K562 (cell line): ENCODE measurements around the gene VARS1. TPM values are rescaled to one million over a fixed set of nuclear protein-coding genes. Genes with fewer than 3 reads are reported as not detected.

Experiments used
- ADNP ChIP-seq: fragments of 200-800 bp; sonication (Bioruptor generic); IDR thresholded peaks from 2 replicates; pipeline ENCODE4 v1.6.1; 2016; ENCODE audit warnings: missing genetic modification characterization, missing compliant biosample characterization
- CCNT2 ChIP-seq: IDR thresholded peaks from 2 replicates; pipeline ENCODE4 v1.6.1; 2011; ENCODE audit warnings: borderline replicate concordance, low read depth, mild to moderate bottlenecking, moderate library complexity, mixed read lengths, low read length; ENCODE audit not compliant: insufficient read length; ENCODE audit errors: extremely low read depth
- CREB1 ChIP-seq, 2 experiments: sonication (generic) in 1 of 2; formaldehyde crosslinking in 1 of 2; IDR thresholded peaks; 2 replicates each; pipeline versions ENCODE4 v1.6.1 to v1.8.0; 2012 to 2022; ENCODE audit warnings: inconsistent platforms in 1 of 2, mild to moderate bottlenecking in 1 of 2, missing genetic modification reagents in 1 of 2, moderate library complexity in 1 of 2
- DACH1 ChIP-seq: fragments of 450-650 bp; IDR thresholded peaks from 2 replicates; pipeline ENCODE4 v1.6.1; 2018; ENCODE audit not compliant: partially characterized antibody
- E2F1 ChIP-seq: sonication (generic); formaldehyde crosslinking; IDR thresholded peaks from 2 replicates; pipeline ENCODE4 v1.8.1; 2023; ENCODE audit warnings: mild to moderate bottlenecking, missing genetic modification reagents, moderate library complexity
- FOXA3 ChIP-seq, 2 experiments: fragments of 450-650 bp in 1 of 2; sonication (generic) in 1 of 2; formaldehyde crosslinking; IDR thresholded peaks in 1 of 2; conservative IDR thresholded peaks in 1 of 2; 2 replicates each; pipeline versions ENCODE4 v1.4.0 to v1.8.0; 2020 to 2022; ENCODE audit warnings: mild to moderate bottlenecking in 2 of 2, missing genetic modification reagents in 1 of 2
- HDAC3 ChIP-seq: fragments of 450-650 bp; IDR thresholded peaks from 2 replicates; pipeline ENCODE4 v1.6.1; 2018; ENCODE audit warnings: borderline replicate concordance, mild to moderate bottlenecking, moderate library complexity; ENCODE audit not compliant: partially characterized antibody
- HIVEP1 ChIP-seq: fragments of 250-450 bp; sonication (Bioruptor Pico); IDR thresholded peaks from 2 replicates; pipeline ENCODE4 v1.4.0; 2020; ENCODE audit warnings: mild to moderate bottlenecking
- ILK ChIP-seq: fragments of 450-650 bp; IDR thresholded peaks from 2 replicates; pipeline ENCODE4 v1.6.1; 2016; ENCODE audit warnings: missing genetic modification characterization, low read depth, mild to moderate bottlenecking, missing compliant biosample characterization, moderate library complexity, borderline replicate concordance
- JUNB ChIP-seq: fragments of 450-650 bp; formaldehyde crosslinking; conservative IDR thresholded peaks from 2 replicates; pipeline ENCODE4 v1.4.0; 2020; ENCODE audit warnings: mild to moderate bottlenecking
- MBD2 ChIP-seq: sonication (generic); IDR thresholded peaks from 2 replicates; pipeline ENCODE4 v1.6.1; 2016; ENCODE audit warnings: low read depth, borderline replicate concordance
- MCM5 ChIP-seq: fragments of 450-650 bp; IDR thresholded peaks from 2 replicates; pipeline ENCODE4 v1.6.1; 2016; ENCODE audit warnings: low read depth
- MTA1 ChIP-seq: fragments of 450-650 bp; IDR thresholded peaks from 2 replicates; pipeline ENCODE4 v1.6.1; 2017; ENCODE audit warnings: borderline replicate concordance
- SIN3B ChIP-seq: fragments of 450-650 bp; IDR thresholded peaks from 2 replicates; pipeline ENCODE4 v1.6.1; 2017; ENCODE audit warnings: low read depth, mild to moderate bottlenecking, moderate library complexity
- SIX5 ChIP-seq, 2 experiments: IDR thresholded peaks; 2 replicates each; pipeline ENCODE4 v1.6.1; 2011; ENCODE audit warnings: low read length in 2 of 2, borderline replicate concordance in 1 of 2, low read depth in 1 of 2, mild to moderate bottlenecking in 1 of 2, moderate library complexity in 1 of 2; ENCODE audit not compliant: insufficient read depth in 1 of 2
- SMC3 ChIP-seq: conservative IDR thresholded peaks from 2 replicates; pipeline ENCODE4 v1.6.1; 2011; ENCODE audit warnings: low read depth, low read length, improper control_type of control experiment; ENCODE audit not compliant: insufficient read depth
- SREBF1 ChIP-seq: fragments of 150-350 bp; IDR thresholded peaks from 2 replicates; pipeline ENCODE4 v1.6.1; 2014; ENCODE audit warnings: antibody characterized with exemption, low read depth, low read length, borderline replicate concordance
- ZBTB1 ChIP-seq: sonication (generic); formaldehyde crosslinking; IDR thresholded peaks from 2 replicates; pipeline ENCODE4 v1.8.1; 2023; ENCODE audit warnings: missing genetic modification reagents, low read depth, mild to moderate bottlenecking, borderline replicate concordance
- ZKSCAN1 ChIP-seq: fragments of 150-350 bp; IDR thresholded peaks from 2 replicates; pipeline ENCODE4 v1.6.1; 2016; ENCODE audit warnings: low read depth, low read length
- ZNF12 ChIP-seq: sonication (generic); formaldehyde crosslinking; IDR thresholded peaks from 2 replicates; pipeline ENCODE4 v1.4.0; 2020; ENCODE audit warnings: mild to moderate bottlenecking, missing genetic modification reagents
- ZNF232 ChIP-seq: sonication (generic); formaldehyde crosslinking; IDR thresholded peaks from 2 replicates; pipeline ENCODE4 v1.8.0; 2022; ENCODE audit warnings: mild to moderate bottlenecking, missing genetic modification reagents
- ZNF316 ChIP-seq: fragments of 450-650 bp; IDR thresholded peaks from 2 replicates; pipeline ENCODE4 v1.6.1; 2016
- ZNF668 ChIP-seq: fragments of 250-450 bp; sonication (Bioruptor Pico); IDR thresholded peaks from 2 replicates; pipeline ENCODE4 v1.8.0; 2022; ENCODE audit warnings: mild to moderate bottlenecking, inconsistent platforms
- ZNF707 ChIP-seq: fragments of 250-450 bp; sonication (Bioruptor Pico); conservative IDR thresholded peaks from 2 replicates; pipeline ENCODE4 v1.8.0; 2022; ENCODE audit warnings: inconsistent platforms, mild to moderate bottlenecking, moderate library complexity
- ZNF76 ChIP-seq: fragments of 250-450 bp; sonication (Bioruptor Pico); IDR thresholded peaks from 2 replicates; pipeline ENCODE4 v1.4.0; 2020; ENCODE audit warnings: mild to moderate bottlenecking, moderate library complexity, borderline replicate concordance
- polyA plus RNA-seq, 8 experiments: library from polyadenylated mRNA; depleted of rRNA in 4 of 8; stranded (reverse) in 5 of 8; unstranded in 3 of 8; fragments of >200 nt; fragmentation: Nextera tagmentation in 2 of 8; fragmentation: Illumina TruSeq in 1 of 8; extraction: Ambion mirVana in 2 of 8; extraction: Trizol in 1 of 8; gene quantifications; 2 replicates each; pipeline versions ENCODE4 v1.2.1 to v1.2.3, GENCODE V29; 2011 to 2014; ENCODE audit warnings: inconsistent platforms in 1 of 8, missing spikeins in 1 of 8
- total RNA-seq, 7 experiments: library from RNA; depleted of rRNA in 6 of 7; stranded (reverse); fragments of >200 nt in 6 of 7; fragmentation: Illumina TruSeq in 2 of 7; extraction: Trizol in 2 of 7; gene quantifications; 2 replicates each; pipeline versions ENCODE4 v1.2.1 to v1.2.3, GENCODE V29; 2011 to 2021; ENCODE audit warnings: low replicate concordance in 1 of 7
- TF ChIP-seq, protein P1 (sequence below): fragments of 450-650 bp; IDR thresholded peaks from 2 replicates; pipeline ENCODE4 v1.6.1; 2016; ENCODE audit warnings: antibody characterized with exemption

VARS1 gene
- total and polyA plus RNA-seq, 9 of the 15 experiments (the other 6 are each of a cell fraction or from before 2014, with no cell fraction given), result 2.9 to 488 (median 130) TPM

DNA sequence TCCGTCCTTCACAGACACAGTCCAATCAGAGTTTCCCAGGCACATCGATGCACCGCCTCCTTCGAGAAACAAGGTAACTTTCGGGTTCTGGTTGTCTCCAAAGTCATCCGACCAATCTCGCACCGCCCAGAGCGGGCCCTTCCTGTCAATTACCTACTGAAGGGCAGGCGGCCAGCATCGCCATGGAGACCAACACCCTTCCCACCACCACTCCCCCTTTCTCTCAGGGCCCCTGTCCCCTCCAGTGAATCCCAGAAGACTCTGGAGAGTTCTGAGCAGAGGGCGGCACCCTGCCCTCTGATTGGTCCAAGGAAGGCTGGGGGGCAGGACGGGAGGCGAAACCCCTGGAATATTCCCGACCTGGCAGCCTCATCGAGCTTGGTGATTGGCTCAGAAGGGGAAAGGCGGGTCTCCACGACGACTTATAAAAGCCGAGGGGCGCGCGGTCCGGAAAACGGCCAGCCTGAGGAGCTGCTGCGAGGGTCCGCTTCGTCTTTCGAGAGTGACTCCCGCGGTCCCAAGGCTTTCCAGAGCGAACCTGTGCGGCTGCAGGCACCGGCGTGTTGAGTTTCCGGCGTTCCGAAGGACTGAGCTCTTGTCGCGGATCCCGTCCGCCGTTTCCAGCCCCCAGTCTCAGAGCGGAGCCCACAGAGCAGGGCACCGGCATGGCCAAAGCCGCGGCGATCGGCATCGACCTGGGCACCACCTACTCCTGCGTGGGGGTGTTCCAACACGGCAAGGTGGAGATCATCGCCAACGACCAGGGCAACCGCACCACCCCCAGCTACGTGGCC, 31.9 kb upstream of the VARS1 start, which contains the start of gene HSPA1B (continued):
- peak; percentile 63 for TF ChIP-seq CREB1 (IDR thresholded peaks at IDR 0.05)
- TF ChIP-seq CREB1 (CRISPR knock-in tag; IDR thresholded peaks at IDR 0.05), result peak; percentile 58; the same call in 1 of the 2 replicates
- peak; percentile 71 for TF ChIP-seq ZKSCAN1
- no peak for TF ChIP-seq SIN3B
- no peak for TF ChIP-seq DACH1
- TF ChIP-seq CCNT2, result peak; percentile 80
- no peak for TF ChIP-seq ZNF316
- TF ChIP-seq ZNF12, result 0 out of 2 replicates have a peak, but pooled peaks have one; percentile 78
- peak; percentile 31; the same call in 1 of the 2 replicates for TF ChIP-seq SMC3
- no peak for TF ChIP-seq ZNF707
- no peak; a peak in 1 of 4 replicates for TF ChIP-seq SIX5 (IDR thresholded peaks at IDR 0.05; ENCODE audit: borderline replicate concordance in 1 of 2, insufficient read depth in 1 of 2, low read depth in 1 of 2, low read length in 2 of 2)
- peak; percentile 26; the same call in 1 of the 2 replicates for TF ChIP-seq MTA1
- TF ChIP-seq ZBTB1 (CRISPR knock-in tag), result peak; percentile 10
- no peak for TF ChIP-seq ILK
- no peak for TF ChIP-seq HDAC3
- no peak for TF ChIP-seq MBD2
- no peak for TF ChIP-seq MCM5
- peak in 1 of 2 experiments; percentile 59; a peak in 2 of 4 replicates for TF ChIP-seq FOXA3 (CRISPR knock-in tag; conservative IDR thresholded peaks at IDR 0.05 in 1 of 2, IDR thresholded peaks at IDR 0.05 in 1 of 2)
- peak; percentile 78; the same call in 1 of the 2 replicates for TF ChIP-seq SREBF1
- TF ChIP-seq ZNF232 (CRISPR knock-in tag), result peak; percentile 86; the same call in 1 of the 2 replicates
- peak; percentile 87; the same call in 1 of the 2 replicates for TF ChIP-seq ZNF76
- 0 out of 2 replicates have a peak, but pooled peaks have one; percentile 46 for TF ChIP-seq JUNB (CRISPR knock-in tag)
- TF ChIP-seq E2F1 (CRISPR knock-in tag), result peak; percentile 94
- no peak for TF ChIP-seq ADNP
- TF ChIP-seq, protein P1, sequence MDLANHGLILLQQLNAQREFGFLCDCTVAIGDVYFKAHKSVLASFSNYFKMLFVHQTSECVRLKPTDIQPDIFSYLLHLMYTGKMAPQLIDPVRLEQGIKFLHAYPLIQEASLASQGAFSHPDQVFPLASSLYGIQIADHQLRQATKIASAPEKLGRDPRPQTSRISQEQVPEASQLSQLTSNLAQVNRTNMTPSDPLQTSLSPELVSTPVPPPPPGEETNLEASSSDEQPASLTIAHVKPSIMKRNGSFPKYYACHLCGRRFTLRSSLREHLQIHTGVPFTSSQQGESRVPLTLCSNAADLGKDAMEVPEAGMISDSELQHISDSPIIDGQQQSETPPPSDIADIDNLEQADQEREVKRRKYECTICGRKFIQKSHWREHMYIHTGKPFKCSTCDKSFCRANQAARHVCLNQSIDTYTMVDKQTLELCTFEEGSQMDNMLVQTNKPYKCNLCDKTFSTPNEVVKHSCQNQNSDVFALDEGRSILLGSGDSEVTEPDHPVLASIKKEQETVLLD, result peak; percentile 82
- TF ChIP-seq HIVEP1, result peak; percentile 81
- no peak for TF ChIP-seq ZNF668 (CRISPR knock-in tag)
